ENCODE data around the gene TMEM40. TPM values are rescaled to one million over a fixed set of nuclear protein-coding genes. Genes with fewer than 3 reads are reported as not detected.
A peak's percentile ranks its signal among the peaks of the same experiment; 100 is the strongest.

The TMEM40 gene
- total and polyA plus RNA-seq, 9 of the 15 experiments (the other 6 are each of a cell fraction or from before 2014, with no cell fraction given): 0.11 to 0.31 (median 0.14) TPM; not detected in 6

GRCh38 chr3:12750223-12750622 lies 8.8 kb downstream of the TMEM40 start:
- H4K20me1 ChIP-seq (replicated peaks; ENCODE audit: control insufficient read depth, insufficient read depth, low read length): no peaks in the 10 kb centered on the region
- ChIA-PET CTCF (ENCODE audit: low intra/inter-chr PET ratio) (no interaction called here), POLR2A (interaction anchor here (1.7 kb wide), 1 partner anchor 14 kb away, joined by 4 read pairs; no protein-coding TSS in a partner anchor)
- no peak overlapping the region for H3K4me3 ChIP-seq
- peaks cover 0 to 11% of the 10 kb centered on the region in 2 experiments; a peak in 4 of 5 replicates for H3K4me1 ChIP-seq (replicated peaks in 1 of 2; ENCODE audit: control insufficient read depth in 2 of 2, insufficient read depth in 2 of 2, low read length in 2 of 2)
- DNase-seq (ENCODE audit: extremely low read depth in 1 of 4, low spot score in 3 of 4) (peak in 3 of 4 experiments; percentile 34 to 59 (median 58)), ATAC-seq (peak; percentile 55), FAIRE-seq (no peak)
- no peaks in the 10 kb centered on the region for H3K9me3 ChIP-seq (replicated peaks; ENCODE audit: control insufficient read depth, insufficient read depth, low read depth, low read length)
- H3K27me3 ChIP-seq (ENCODE audit: control insufficient read depth in 2 of 2, insufficient read depth in 2 of 2, low read length in 2 of 2): peaks cover 9 to 15% of the 10 kb centered on the region in 2 experiments; a peak in 4 of 5 replicates
- H3K27ac ChIP-seq (ENCODE audit: extremely low read depth, low read depth, low read length): no peak overlapping the region
- intact Hi-C loops (cut with micrococcal nuclease) (no loop called here), in situ Hi-C loops (cut with MboI) (no loop called here)
- H2AFZ ChIP-seq (ENCODE audit: low read depth, low read length): peak overlapping the region; percentile 22; the same call in 1 of the 2 replicates
- 15% methylated on average over 3 of the region's 3 CpGs for WGBS (ENCODE audit: insufficient coverage, low coverage, missing lambda C conversion rate)
- no peaks in the 10 kb centered on the region for H3K36me3 ChIP-seq (ENCODE audit: control insufficient read depth, insufficient read depth, low read length)
- no TSS peak for BruUV-seq (replicated peaks)
- H3K79me2 ChIP-seq (ENCODE audit: control insufficient read depth, insufficient read depth, low read length): no peaks in the 10 kb centered on the region
- H3K4me2 ChIP-seq (ENCODE audit: insufficient read depth, low read length): no peak overlapping the region
- H3K9ac ChIP-seq (ENCODE audit: insufficient read depth in 1 of 2, low read depth in 2 of 2, low read length in 2 of 2): no peak overlapping the region
- no peaks in the 10 kb centered on the region for H3K9me1 ChIP-seq (ENCODE audit: control insufficient read depth, insufficient read depth, low read length)
- TF ChIP-seq CXXC5 (CRISPR knock-in tag; IDR thresholded peaks at IDR 0.05) (0 out of 2 replicates have a peak, but pooled peaks have one; percentile 25), CTBP1 (IDR thresholded peaks at IDR 0.05; ENCODE audit: borderline replicate concordance) (peak; percentile 29; the same call in 1 of the 2 replicates), NFE2L1 (tag; IDR thresholded peaks at IDR 0.05; ENCODE audit: borderline replicate concordance, low read depth) (peak; percentile 85), EHMT2 (IDR thresholded peaks at IDR 0.05) (0 out of 2 replicates have a peak, but pooled peaks have one; percentile 28), TSHZ1 (CRISPR knock-in tag; IDR thresholded peaks at IDR 0.05) (no peak), MAFK (IDR thresholded peaks at IDR 0.05; ENCODE audit: low read length) (peak; percentile 75), ZKSCAN1 (IDR thresholded peaks at IDR 0.05; ENCODE audit: low read depth, low read length) (no peak), MGA (IDR thresholded peaks at IDR 0.05) (peak; percentile 53; the same call in 1 of the 2 replicates)
